ENCODE data around the gene DOCK2.

The DOCK2 gene

GRCh38 chr5:169836835-169837536, 199.9 kb downstream of the DOCK2 start:
- no peak overlapping the region for H3K4me3 ChIP-seq (ENCODE audit: low read depth, low read length)
- TF ChIP-seq, protein P1, sequence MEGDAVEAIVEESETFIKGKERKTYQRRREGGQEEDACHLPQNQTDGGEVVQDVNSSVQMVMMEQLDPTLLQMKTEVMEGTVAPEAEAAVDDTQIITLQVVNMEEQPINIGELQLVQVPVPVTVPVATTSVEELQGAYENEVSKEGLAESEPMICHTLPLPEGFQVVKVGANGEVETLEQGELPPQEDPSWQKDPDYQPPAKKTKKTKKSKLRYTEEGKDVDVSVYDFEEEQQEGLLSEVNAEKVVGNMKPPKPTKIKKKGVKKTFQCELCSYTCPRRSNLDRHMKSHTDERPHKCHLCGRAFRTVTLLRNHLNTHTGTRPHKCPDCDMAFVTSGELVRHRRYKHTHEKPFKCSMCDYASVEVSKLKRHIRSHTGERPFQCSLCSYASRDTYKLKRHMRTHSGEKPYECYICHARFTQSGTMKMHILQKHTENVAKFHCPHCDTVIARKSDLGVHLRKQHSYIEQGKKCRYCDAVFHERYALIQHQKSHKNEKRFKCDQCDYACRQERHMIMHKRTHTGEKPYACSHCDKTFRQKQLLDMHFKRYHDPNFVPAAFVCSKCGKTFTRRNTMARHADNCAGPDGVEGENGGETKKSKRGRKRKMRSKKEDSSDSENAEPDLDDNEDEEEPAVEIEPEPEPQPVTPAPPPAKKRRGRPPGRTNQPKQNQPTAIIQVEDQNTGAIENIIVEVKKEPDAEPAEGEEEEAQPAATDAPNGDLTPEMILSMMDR (IDR thresholded peaks at IDR 0.05; ENCODE audit: low read depth, low read length): no peak

DNA sequence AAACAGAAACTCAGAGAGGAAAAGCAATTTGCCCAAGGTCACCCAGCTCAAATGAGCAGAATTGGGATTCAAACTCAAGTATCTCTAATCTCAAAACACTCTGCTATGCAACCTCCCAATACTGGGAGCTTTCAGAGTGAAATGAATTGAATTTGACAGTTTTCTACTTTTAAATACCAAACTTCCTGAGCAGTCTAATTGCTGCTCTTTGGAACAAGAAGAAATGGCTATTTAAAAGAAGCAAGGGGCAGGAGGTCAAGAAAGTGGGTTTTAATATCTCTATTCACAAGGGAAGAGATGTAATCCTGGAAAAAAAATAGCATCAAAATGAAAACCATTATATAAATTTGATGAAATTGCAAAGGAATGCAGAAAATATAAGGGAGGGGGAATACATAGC, 200.6 kb downstream of the DOCK2 start:
- TF ChIP-seq, protein P1 (IDR thresholded peaks at IDR 0.05; ENCODE audit: low read depth, low read length): no peak
- H3K4me3 ChIP-seq (ENCODE audit: low read depth, low read length): no peak overlapping the region

GRCh38 chr5:169838688-169839087, 201.6 kb downstream of the DOCK2 start:
- TF ChIP-seq, protein P1 (IDR thresholded peaks at IDR 0.05; ENCODE audit: low read depth, low read length): no peak
- no peak overlapping the region for H3K4me3 ChIP-seq (ENCODE audit: low read depth, low read length)

GRCh38 chr5:169840405-169840804, 203.3 kb downstream of the DOCK2 start:
- no peak overlapping the region for H3K4me3 ChIP-seq (ENCODE audit: low read depth, low read length)
- TF ChIP-seq, protein P1 (IDR thresholded peaks at IDR 0.05; ENCODE audit: low read depth, low read length): no peak

GRCh38 chr5:169842699-169843098, 205.6 kb downstream of the DOCK2 start:
- no peak overlapping the region for H3K4me3 ChIP-seq (ENCODE audit: low read depth, low read length)
- TF ChIP-seq, protein P1 (IDR thresholded peaks at IDR 0.05; ENCODE audit: low read depth, low read length): no peak

- TF ChIP-seq, protein P1 (IDR thresholded peaks at IDR 0.05; ENCODE audit: low read depth, low read length): no peak
- H3K4me3 ChIP-seq (ENCODE audit: low read depth, low read length): no peak overlapping the region
Observed at GRCh38 chr5:169847519-169847918, 210.4 kb downstream of the DOCK2 start.

DNA sequence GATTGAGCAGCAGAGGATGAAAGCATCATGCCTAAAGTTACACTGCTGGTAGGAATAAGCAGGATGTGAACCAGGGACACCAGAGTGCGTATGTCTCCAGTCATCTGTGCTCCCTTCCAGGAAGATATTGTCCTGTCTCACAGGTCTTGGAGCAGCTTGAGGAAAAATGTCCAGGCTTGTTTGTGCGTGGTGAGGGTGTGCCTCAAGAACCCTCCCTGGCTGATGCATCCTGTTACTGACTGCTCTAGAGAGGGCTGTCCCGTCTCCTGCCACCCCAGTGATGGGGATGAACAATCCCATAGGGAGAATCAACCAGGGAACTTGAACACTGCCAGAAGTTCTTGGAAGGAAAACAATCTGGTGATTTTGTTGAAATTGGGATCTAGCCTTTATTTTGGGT, 211.2 kb downstream of the DOCK2 start:
- H3K4me3 ChIP-seq (ENCODE audit: low read depth, low read length): no peak overlapping the region
- TF ChIP-seq, protein P1 (IDR thresholded peaks at IDR 0.05; ENCODE audit: low read depth, low read length): no peak
